Measurements from ENCODE around the gene COL4A2.

Gene COL4A2

GRCh38 chr13:110347535-110348308 is 40.6 kb downstream of the COL4A2 start:
- no peak for TF ChIP-seq GATA3 (IDR thresholded peaks at IDR 0.05; ENCODE audit: low read depth, low read length)
- TF ChIP-seq GATA2 (IDR thresholded peaks at IDR 0.05; ENCODE audit: low read depth, low read length) = no peak

- TF ChIP-seq GATA2 (IDR thresholded peaks at IDR 0.05; ENCODE audit: low read depth, low read length) (no peak), GATA3 (IDR thresholded peaks at IDR 0.05; ENCODE audit: low read depth, low read length) (no peak)
These were observed 41.4 kb downstream of the COL4A2 start for GRCh38 chr13:110348309-110349105.

- TF ChIP-seq GATA3 (IDR thresholded peaks at IDR 0.05; ENCODE audit: low read depth, low read length) (no peak), GATA2 (IDR thresholded peaks at IDR 0.05; ENCODE audit: low read depth, low read length) (no peak)
These were observed 42.2 kb downstream of the COL4A2 start for GRCh38 chr13:110349239-110349638.

- TF ChIP-seq GATA2 (IDR thresholded peaks at IDR 0.05; ENCODE audit: low read depth, low read length) (no peak), GATA3 (IDR thresholded peaks at IDR 0.05; ENCODE audit: low read depth, low read length) (no peak)
These were observed 43.0 kb downstream of the COL4A2 start for GRCh38 chr13:110350049-110350448.

GRCh38 chr13:110350509-110350908 is 43.4 kb downstream of the COL4A2 start:
- TF ChIP-seq GATA2 (IDR thresholded peaks at IDR 0.05; ENCODE audit: low read depth, low read length) = no peak
- TF ChIP-seq GATA3 (IDR thresholded peaks at IDR 0.05; ENCODE audit: low read depth, low read length) = no peak

- no peak for TF ChIP-seq GATA2 (IDR thresholded peaks at IDR 0.05; ENCODE audit: low read depth, low read length)
- no peak for TF ChIP-seq GATA3 (IDR thresholded peaks at IDR 0.05; ENCODE audit: low read depth, low read length)
These were observed 44.7 kb downstream of the COL4A2 start for GRCh38 chr13:110351636-110352420.

- TF ChIP-seq GATA2 (IDR thresholded peaks at IDR 0.05; ENCODE audit: low read depth, low read length) (no peak), GATA3 (IDR thresholded peaks at IDR 0.05; ENCODE audit: low read depth, low read length) (no peak)
These were observed 45.7 kb downstream of the COL4A2 start for GRCh38 chr13:110352735-110353134.

- TF ChIP-seq GATA2 (IDR thresholded peaks at IDR 0.05; ENCODE audit: low read depth, low read length) = no peak
- TF ChIP-seq GATA3 (IDR thresholded peaks at IDR 0.05; ENCODE audit: low read depth, low read length) = no peak
These were observed 46.4 kb downstream of the COL4A2 start for GRCh38 chr13:110353339-110353977.

GRCh38 chr13:110354123-110354627 is 47.1 kb downstream of the COL4A2 start:
- TF ChIP-seq GATA2 (IDR thresholded peaks at IDR 0.05; ENCODE audit: low read depth, low read length) (no peak), GATA3 (IDR thresholded peaks at IDR 0.05; ENCODE audit: low read depth, low read length) (no peak)

GRCh38 chr13:110354715-110355473 is 47.8 kb downstream of the COL4A2 start:
- TF ChIP-seq GATA3 (IDR thresholded peaks at IDR 0.05; ENCODE audit: low read depth, low read length) = no peak
- no peak for TF ChIP-seq GATA2 (IDR thresholded peaks at IDR 0.05; ENCODE audit: low read depth, low read length)

GRCh38 chr13:110356362-110356761 is 49.3 kb downstream of the COL4A2 start:
- no peak for TF ChIP-seq GATA3 (IDR thresholded peaks at IDR 0.05; ENCODE audit: low read depth, low read length)
- TF ChIP-seq GATA2 (IDR thresholded peaks at IDR 0.05; ENCODE audit: low read depth, low read length) = no peak

- TF ChIP-seq GATA2 (IDR thresholded peaks at IDR 0.05; ENCODE audit: low read depth, low read length) = no peak
- TF ChIP-seq GATA3 (IDR thresholded peaks at IDR 0.05; ENCODE audit: low read depth, low read length) = no peak
These were observed 51.3 kb downstream of the COL4A2 start for GRCh38 chr13:110358381-110358780.

GRCh38 chr13:110359840-110360301 is 52.8 kb downstream of the COL4A2 start:
- TF ChIP-seq GATA3 (IDR thresholded peaks at IDR 0.05; ENCODE audit: low read depth, low read length) (no peak), GATA2 (IDR thresholded peaks at IDR 0.05; ENCODE audit: low read depth, low read length) (no peak)

Measured in SH-SY5Y (cell line).